PC-3 (cell line): ENCODE data around the gene USP22.

Experiments
- EZH2 ChIP-seq: fragments of 300-600 bp; sonication (generic); IDR thresholded peaks from one replicate; pipeline ENCODE4 v1.6.1; 2017; ENCODE audit warnings: antibody characterized with exemption, mild to moderate bottlenecking, low read length; ENCODE audit not compliant: unreplicated experiment
- TF ChIP-seq, protein P1 (sequence below): fragments of 300-600 bp; sonication (generic); conservative IDR thresholded peaks from 2 replicates; pipeline ENCODE4 v1.5.1; 2017; ENCODE audit warnings: antibody characterized with exemption, low read depth, mild to moderate bottlenecking, low read length

DNA sequence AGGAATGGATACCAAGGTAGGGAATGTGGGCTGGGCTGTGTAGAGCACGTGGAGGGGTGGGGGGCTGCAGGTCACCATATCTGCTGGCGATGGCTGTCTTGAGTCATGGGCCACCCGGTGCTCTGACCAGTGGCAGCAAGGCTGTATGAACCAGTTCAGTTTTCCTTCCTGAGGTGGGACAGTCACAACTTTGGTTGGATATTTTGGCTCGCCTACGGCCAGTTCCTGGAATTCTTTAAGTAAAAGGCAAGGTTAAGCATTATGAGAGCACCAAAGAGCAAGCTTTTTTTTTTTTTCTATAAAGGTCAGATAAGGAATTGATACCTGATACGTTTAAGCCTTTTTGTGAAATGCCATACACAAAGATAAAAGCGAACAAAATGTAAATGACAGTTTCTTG lies 81.9 kb downstream of the USP22 start:
- TF ChIP-seq, protein P1, sequence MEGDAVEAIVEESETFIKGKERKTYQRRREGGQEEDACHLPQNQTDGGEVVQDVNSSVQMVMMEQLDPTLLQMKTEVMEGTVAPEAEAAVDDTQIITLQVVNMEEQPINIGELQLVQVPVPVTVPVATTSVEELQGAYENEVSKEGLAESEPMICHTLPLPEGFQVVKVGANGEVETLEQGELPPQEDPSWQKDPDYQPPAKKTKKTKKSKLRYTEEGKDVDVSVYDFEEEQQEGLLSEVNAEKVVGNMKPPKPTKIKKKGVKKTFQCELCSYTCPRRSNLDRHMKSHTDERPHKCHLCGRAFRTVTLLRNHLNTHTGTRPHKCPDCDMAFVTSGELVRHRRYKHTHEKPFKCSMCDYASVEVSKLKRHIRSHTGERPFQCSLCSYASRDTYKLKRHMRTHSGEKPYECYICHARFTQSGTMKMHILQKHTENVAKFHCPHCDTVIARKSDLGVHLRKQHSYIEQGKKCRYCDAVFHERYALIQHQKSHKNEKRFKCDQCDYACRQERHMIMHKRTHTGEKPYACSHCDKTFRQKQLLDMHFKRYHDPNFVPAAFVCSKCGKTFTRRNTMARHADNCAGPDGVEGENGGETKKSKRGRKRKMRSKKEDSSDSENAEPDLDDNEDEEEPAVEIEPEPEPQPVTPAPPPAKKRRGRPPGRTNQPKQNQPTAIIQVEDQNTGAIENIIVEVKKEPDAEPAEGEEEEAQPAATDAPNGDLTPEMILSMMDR = no peak
- no peak for TF ChIP-seq EZH2
